Activated effector memory CD4-positive, alpha-beta T cell treated with anti-CD3 and anti-CD28 coated beads, Interleukin-2, amount 50 U/mL, for 16 hours (primary cell): ENCODE measurements around the gene CUL7.
"Not testable (repeated sequence)": the region's sequence is repeated elsewhere in the genome, so short reads cannot be mapped to it uniquely, and the experiment has no call there.

Experiments used
- DNase-seq: peaks from one replicate; pipeline ENCODE4 v3.0.0-alpha.2; 2020

The CUL7 gene

DNA sequence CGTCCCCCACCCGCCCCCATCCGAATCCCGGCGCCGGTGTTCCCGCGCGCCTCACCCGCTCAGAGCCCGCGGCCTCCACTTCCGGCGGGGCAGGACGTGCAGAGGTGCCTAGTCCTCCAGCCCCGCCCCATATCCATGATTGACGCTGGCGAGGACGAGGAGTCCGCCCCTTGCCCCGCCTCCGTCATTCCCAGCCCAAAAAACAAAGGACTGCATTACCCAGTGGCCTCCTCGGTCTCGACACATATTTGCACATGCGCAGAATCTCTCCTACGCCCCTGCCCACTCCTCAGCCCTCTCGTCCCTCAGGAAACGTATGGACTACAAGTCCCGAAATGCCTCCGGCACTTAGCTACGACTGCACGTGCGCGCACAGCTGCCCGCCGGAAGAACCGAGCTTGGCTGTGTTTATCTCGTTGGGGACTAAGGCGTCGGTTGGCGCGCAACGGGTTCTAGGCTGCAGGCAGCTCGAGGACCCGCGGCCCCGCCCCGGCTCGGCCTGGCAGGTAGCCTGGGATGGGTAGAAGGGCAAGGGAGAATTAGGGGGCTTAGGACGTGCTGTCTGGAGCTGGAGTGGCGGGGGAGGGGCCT lies 39.7 kb downstream of the CUL7 start, which contains the start of the genes KLHDC3 and MEA1:
Gene KLHDC3, plus strand, starts transcription at position 407 of the 591 bp plus-strand sequence. CDS start 2,944 bp downstream, outside the sequence.
Gene MEA1, minus strand, starts transcription at position 104 of the 591 bp plus-strand sequence. CDS start 133 bp downstream, outside the sequence.
- DNase-seq: peak; percentile 100

DNA sequence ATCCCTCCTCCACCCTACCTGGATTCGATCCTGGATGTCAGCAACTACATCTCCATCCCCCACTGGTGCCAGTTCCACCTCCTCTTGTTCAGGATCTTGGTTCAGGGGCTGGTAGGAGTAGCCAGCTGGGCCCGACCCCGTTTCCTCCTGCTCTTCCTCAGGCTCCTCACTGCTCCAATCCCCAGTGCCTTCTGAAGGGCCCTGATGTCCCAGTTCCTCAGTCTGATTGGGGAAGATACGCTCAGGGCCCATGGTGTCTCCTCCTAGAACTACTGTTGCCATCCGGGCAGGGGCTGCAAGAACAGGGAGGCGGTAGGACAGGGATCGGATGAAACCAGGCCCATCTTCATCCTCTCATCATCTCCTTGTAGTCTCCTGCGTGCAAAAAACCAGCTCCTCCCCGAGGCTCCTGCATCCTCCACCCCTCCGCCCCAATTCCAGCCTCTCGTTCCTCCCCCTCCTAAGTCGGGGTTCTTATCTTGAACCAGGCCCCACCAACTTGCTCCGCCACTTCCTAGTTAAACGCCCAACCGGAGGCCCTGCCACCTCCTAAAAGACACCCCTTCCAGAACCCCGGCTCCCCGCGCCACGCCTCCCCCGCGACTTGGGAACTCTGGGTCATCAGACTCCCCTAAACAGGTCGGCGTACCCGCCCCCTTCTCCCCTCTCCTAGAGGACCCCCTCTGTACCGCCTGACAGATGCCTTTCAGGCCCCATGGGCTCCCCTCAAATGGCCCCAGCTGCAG lies 40.4 kb downstream of the CUL7 start:
- DNase-seq: no peak

DNA sequence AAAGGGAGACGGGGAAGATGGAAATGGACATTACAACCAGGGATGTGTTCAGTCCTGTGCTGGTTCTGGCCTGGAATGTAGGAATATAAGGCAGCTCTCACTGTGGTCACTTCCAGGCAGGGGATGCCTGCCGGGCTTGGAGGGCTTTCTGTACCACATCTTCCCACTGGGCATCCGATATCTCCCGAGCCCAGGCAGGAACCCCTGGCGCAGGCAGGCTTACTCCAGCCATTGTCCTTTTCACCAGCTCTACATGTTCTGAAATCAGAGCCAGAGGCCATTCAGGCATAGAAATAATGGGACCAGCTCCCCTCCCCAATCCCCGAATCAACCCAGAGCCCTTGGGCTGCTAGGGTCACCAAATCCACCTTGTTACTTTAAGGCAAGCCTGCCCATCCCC lies 41.3 kb downstream of the CUL7 start:
- DNase-seq: no peak

DNA sequence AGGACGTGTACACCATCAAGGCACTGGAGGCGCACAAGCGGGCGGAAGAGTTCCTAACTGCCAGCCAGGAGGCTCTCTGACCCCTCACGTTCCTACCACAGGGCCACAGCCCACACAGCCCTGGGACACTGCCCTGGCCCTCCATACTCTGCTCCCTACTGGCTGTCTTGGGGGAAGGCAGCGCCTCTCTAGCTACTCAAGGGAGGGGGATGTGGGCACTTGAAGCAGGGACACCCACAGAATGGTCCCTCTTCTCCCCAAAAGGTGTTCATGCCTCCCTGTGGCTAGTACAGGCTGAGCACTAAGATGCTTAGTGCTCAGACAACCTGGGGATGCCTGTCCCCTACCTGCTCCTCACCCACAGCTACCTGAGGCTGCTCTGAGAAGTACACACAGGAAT lies 42.4 kb downstream of the CUL7 start:
- DNase-seq: no peak

DNA sequence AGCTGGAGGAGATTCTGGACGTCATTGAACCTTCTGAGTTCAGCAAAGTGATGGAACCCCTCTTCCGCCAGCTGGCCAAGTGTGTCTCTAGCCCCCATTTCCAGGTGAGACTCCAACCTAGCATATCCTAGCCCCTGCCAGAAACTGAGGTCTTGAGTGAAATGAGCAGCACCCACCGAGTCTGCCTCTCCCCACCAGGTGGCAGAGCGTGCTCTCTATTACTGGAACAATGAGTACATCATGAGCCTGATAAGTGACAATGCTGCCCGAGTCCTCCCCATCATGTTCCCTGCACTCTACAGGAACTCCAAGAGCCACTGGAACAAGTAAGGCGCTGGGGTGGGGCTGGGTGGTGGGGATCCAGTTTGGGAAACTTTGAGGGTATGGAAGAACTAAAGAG lies 44.5 kb downstream of the CUL7 start:
- peak; percentile 74 for DNase-seq

DNA sequence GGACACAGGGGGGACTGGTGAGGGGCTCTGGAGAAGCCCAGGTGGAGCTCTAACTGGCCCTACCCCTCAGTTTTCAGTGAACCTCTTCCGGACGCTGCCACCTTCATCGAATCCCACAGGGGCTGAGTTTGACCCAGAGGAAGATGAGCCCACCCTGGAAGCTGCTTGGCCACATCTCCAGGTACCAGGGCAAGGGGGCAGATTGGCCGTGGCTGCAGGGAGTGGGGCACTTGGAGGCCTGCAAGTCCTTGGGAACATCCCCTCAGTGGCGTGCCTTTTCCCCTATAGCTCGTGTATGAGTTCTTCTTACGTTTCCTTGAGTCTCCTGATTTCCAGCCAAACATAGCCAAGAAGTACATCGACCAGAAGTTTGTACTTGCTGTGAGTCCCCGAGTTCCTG lies 46.5 kb downstream of the CUL7 start:
- no peak for DNase-seq

DNA sequence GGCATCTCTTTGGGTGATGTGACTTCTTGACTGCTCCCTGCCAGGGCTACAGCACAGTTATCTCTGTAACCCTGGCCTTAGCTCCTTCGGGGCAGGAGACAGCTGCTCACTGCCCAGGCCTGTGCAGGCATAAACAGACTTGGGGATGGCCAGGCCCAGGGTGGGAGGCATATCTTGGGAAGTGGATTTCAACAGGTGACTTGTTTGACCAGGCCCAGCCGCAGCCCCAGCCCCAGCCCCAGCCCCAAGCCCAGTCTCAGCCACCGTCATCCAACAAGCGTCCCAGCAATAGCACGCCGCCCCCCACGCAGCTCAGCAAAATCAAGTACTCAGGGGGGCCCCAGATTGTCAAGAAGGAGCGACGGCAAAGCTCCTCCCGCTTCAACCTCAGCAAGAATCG lies 47.4 kb downstream of the CUL7 start:
- DNase-seq: no peak

DNA sequence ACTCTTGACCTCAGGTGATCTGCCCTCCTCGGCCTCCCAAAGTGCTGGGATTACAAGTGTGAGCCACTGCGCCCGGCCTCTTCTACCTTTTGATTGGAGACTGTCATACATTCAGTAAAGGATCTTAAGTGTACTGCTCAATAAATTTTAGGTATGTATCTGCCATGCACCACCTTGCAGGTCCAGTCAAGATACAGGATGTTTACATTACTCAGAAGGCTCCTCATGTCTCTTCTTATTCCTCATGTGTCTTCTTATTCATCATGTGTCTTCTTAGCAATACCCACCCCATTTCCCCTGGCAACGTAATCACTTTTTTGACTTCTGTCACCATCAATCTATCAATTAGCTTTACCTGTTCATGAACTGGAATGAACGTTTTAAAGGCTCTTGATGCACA lies 47.8 kb downstream of the CUL7 start:
- DNase-seq: no peak

DNA sequence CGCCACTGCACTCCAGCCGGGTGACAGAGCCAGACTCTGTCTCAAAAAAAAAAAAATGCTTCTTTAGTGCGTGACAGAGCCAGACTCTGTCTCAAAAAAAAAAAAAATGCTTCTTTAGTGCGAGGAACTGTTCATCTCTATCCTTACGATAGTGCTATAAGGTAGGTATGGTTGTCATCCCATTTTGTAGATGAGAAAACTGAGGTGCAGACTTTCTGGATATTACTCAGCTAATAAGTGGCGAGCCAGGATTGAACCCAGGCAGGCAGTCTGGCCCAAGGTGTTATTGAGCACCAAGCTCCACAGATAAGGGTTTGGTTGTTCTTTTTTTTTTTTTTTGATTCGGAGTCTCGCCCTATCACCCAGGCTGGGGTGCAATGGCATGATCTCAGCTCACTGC lies 51.8 kb downstream of the CUL7 start:
- no peak for DNase-seq

DNA sequence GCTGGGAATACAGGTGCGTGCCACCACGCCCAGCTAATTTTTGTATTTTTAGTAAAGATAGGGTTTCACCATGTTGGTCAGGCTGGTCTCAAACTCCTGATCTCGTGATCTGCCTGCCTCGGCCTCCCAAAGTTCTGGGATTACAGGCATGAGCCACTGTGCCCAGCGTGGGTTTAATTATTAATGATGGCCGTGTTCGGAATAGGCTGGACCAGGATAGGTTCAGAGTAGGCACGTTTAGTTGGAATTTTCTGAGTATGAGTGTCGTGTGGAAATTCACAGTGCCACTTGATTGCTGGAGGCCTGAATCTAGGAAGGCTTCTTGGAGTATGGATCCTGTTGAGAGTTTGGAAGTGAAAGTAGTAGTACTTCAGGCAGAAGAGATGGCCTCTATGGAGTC lies 55.4 kb downstream of the CUL7 start:
- DNase-seq: not testable (repeated sequence)

DNA sequence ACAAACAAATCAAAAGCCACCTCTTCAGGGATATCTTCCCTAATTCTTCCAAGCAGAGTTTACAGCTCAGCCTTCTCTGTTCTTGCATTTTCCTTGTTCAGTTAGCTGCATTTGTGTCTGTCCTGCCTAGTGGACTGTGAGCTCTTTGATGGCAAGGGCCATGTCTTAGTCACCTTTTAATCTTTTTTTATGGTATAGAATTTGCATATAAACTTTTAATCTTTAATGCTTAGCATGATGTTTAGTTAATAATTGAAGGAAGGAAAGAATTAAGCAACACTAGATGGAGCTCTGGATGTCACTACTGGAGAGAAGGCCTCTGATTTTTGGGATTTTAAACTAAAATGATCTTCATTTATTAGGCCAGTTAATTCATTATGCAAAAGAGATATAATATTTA lies 57.1 kb downstream of the CUL7 start:
- no peak for DNase-seq

DNA sequence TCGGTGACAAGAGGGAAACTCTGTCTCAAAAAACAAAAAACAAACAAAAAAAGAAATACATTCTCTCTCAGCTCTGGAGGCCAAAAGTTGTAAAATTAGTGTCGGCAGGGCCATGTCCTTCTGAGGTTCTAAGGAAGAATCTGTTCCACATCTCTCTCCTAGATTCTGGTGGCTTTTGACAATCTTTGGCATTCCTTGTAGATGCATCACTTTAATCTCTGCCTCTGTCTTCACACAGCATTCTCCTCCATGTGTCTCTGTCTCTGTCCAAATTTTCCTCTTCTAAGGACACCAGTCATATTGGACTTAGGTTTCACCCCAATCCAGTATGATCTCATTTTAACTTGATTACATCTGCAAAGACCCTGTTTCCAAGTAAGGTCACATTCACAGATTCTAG lies 60.2 kb downstream of the CUL7 start:
- no peak for DNase-seq

DNA sequence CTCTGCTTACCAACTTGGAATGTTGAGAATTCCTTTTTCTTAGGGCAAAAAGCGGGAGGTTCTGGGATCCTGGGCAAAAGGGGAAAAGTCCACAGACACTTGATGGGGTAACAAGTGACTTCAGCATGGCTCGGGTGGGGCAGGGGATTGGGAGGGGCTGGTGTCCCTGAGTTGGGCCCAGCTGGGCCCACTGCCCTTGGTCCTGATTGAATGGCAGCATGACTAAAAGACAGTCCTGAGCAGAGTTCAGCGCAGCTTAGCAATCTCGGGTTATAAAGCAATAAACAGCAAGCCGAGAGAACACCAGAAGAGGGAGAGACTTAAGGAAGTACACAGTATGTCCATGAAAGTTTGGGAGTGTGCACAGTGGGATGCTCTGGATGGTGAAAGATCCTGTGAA lies 63.7 kb downstream of the CUL7 start:
- no peak for DNase-seq

DNA sequence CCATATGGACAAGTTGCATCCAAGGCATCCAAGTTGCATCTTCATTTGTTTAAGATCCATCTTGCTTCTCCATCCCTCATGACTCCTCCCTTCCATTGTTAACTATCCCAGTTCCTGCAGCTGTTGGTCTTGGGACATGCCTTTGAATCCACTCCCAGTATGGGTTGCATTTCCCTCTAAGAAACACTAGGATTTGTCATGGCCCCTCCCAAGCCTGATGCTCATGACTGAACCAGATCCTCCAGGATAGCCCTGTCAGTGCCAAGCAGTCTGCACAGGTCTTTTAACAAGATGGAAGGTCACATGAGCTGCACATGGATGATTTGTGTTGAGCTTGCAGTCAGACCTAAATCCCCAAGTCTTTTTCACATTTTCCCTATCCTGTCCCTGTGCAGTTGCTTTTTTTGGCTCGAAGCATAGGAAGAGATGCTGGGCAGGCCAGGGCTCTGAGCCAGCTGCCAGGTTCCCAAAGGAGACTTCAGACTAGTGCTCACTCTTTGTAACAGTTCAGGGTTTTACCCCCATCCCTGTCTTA lies 65.1 kb downstream of the CUL7 start:
- DNase-seq: no peak
